IPS-NIHi7 (cell line): ENCODE results near the gene ARRDC5.
"Not testable (repeated sequence)": the region's sequence is repeated elsewhere in the genome, so short reads cannot be mapped to it uniquely, and the experiment has no call there.

ENCODE experiments used
- DNase-seq: peaks from one replicate; pipeline ENCODE4 v3.0.0; 2012; ENCODE audit warnings: mixed read lengths; ENCODE audit errors: extremely low spot score

Gene ARRDC5

GRCh38 chr19:4910594-4911281 lies 8.0 kb upstream of the ARRDC5 start:
- DNase-seq, result no peak

GRCh38 chr19:4909897-4910593 lies 7.3 kb upstream of the ARRDC5 start:
- peak; percentile 98 for DNase-seq

- no peak for DNase-seq
Observed at GRCh38 chr19:4909156-4909896, 6.6 kb upstream of the ARRDC5 start, which contains the start of gene UHRF1. Gene UHRF1, plus strand, starts transcription at chr19:4909501. Its CDS starts 1,385 bp downstream, at chr19:4910886.

GRCh38 chr19:4908781-4909155 lies 6.1 kb upstream of the ARRDC5 start:
- DNase-seq, result no peak

GRCh38 chr19:4908360-4908759 lies 5.7 kb upstream of the ARRDC5 start:
- DNase-seq, result no peak

GRCh38 chr19:4906963-4907362 lies 4.3 kb upstream of the ARRDC5 start:
- DNase-seq, result no peak

- no peak for DNase-seq
Observed at GRCh38 chr19:4904481-4904880, 1.8 kb upstream of the ARRDC5 start.

GRCh38 chr19:4900879-4901278 lies 1.8 kb downstream of the ARRDC5 start:
- not testable (repeated sequence) for DNase-seq

GRCh38 chr19:4897146-4897545 lies 5.5 kb downstream of the ARRDC5 start:
- DNase-seq, result no peak

GRCh38 chr19:4896372-4896771 lies 6.3 kb downstream of the ARRDC5 start:
- DNase-seq, result no peak

GRCh38 chr19:4892962-4893361 lies 9.7 kb downstream of the ARRDC5 start:
- DNase-seq, result not testable (repeated sequence)

GRCh38 chr19:4891066-4891465 lies 11.6 kb downstream of the ARRDC5 start:
- no peak for DNase-seq

- DNase-seq, result no peak
Observed at GRCh38 chr19:4889034-4889815, 13.5 kb downstream of the ARRDC5 start.

- DNase-seq, result not testable (repeated sequence)
Observed at GRCh38 chr19:4887803-4888202, 14.9 kb downstream of the ARRDC5 start.

- not testable (repeated sequence) for DNase-seq
Observed at GRCh38 chr19:4884993-4885392, 17.7 kb downstream of the ARRDC5 start.

- not testable (repeated sequence) for DNase-seq
Observed at GRCh38 chr19:4882874-4883273, 19.8 kb downstream of the ARRDC5 start.

- DNase-seq, result no peak
Observed at GRCh38 chr19:4879041-4879440, 23.7 kb downstream of the ARRDC5 start.

GRCh38 chr19:4878491-4878968 lies 24.2 kb downstream of the ARRDC5 start:
- DNase-seq, result no peak

- peak; percentile 36 for DNase-seq
Observed at GRCh38 chr19:4877753-4878490, 24.8 kb downstream of the ARRDC5 start.

GRCh38 chr19:4873930-4874329 lies 28.8 kb downstream of the ARRDC5 start:
- no peak for DNase-seq

- DNase-seq, result no peak
Observed at GRCh38 chr19:4871711-4872110, 31.0 kb downstream of the ARRDC5 start.
